SK-N-SH (cell line): ENCODE results near the gene MAP7.

Experiments used
- CTCF ChIP-seq: fragments of 200-600 bp; sonication (generic); IDR thresholded peaks from 2 replicates; pipeline ENCODE4 v1.6.1; 2017; ENCODE audit warnings: antibody characterized with exemption, mild to moderate bottlenecking, moderate library complexity
- ELF1 ChIP-seq: IDR thresholded peaks from 2 replicates; pipeline ENCODE4 v1.4.0; 2012
- FOSL2 ChIP-seq: IDR thresholded peaks from 2 replicates; pipeline ENCODE4 v1.4.0; 2012; ENCODE audit warnings: low read depth, mild to moderate bottlenecking, moderate library complexity, borderline replicate concordance
- MAX ChIP-seq: IDR thresholded peaks from 2 replicates; pipeline ENCODE4 v1.4.0; 2012; ENCODE audit warnings: low read depth
- NFIC ChIP-seq: IDR thresholded peaks from 2 replicates; pipeline ENCODE4 v1.4.0; 2012; ENCODE audit warnings: borderline replicate concordance
- PBX3 ChIP-seq: IDR thresholded peaks from 2 replicates; pipeline ENCODE4; 2012
- SIN3A ChIP-seq: IDR thresholded peaks from 2 replicates; pipeline ENCODE4 v1.6.1; 2012; ENCODE audit warnings: low read depth, mild to moderate bottlenecking, low read length, moderate library complexity, borderline replicate concordance
- TAF1 ChIP-seq: IDR thresholded peaks from 2 replicates; pipeline ENCODE4 v1.6.1; 2012; ENCODE audit warnings: low read depth, mild to moderate bottlenecking, low read length, moderate library complexity, borderline replicate concordance
- USF1 ChIP-seq: IDR thresholded peaks from 2 replicates; pipeline ENCODE4 v1.4.0; 2012; ENCODE audit warnings: low read depth, borderline replicate concordance
- USF2 ChIP-seq: fragments of 150-350 bp; IDR thresholded peaks from 2 replicates; pipeline ENCODE4 v1.6.1; 2017; ENCODE audit warnings: antibody characterized with exemption, low read length, low read depth, borderline replicate concordance
- YY1 ChIP-seq: IDR thresholded peaks from 2 replicates; pipeline ENCODE4 v1.4.0; 2012; ENCODE audit warnings: low read depth, mild to moderate bottlenecking

GRCh38 chr6:136343700-136344099, 206.5 kb downstream of the MAP7 start:
- TF ChIP-seq ELF1 (no peak), MAX (no peak), USF1 (no peak), CTCF (no peak), USF2 (no peak), TAF1 (no peak), YY1 (no peak), FOSL2 (no peak), SIN3A (no peak), NFIC (no peak), PBX3 (no peak)
